NT2/D1 (cell line): Measurements from ENCODE around the gene SEMA3A.

Experiments
- YY1 ChIP-seq: IDR thresholded peaks from 2 replicates; pipeline ENCODE4 v1.6.1; 2011; ENCODE audit not compliant: insufficient read length, insufficient read depth
- ZNF274 ChIP-seq: IDR thresholded peaks from 2 replicates; pipeline ENCODE4 v1.6.1; 2011; ENCODE audit warnings: mild to moderate bottlenecking, low read depth, low read length

GRCh38 chr7:84191261-84191660 is 3.3 kb downstream of the SEMA3A start:
- TF ChIP-seq YY1 = no peak
- TF ChIP-seq ZNF274 = no peak
